SK-N-MC (cell line): Measurements from ENCODE around the gene TMBIM1.
"Not testable (repeated sequence)": the region's sequence is repeated elsewhere in the genome, so short reads cannot be mapped to it uniquely, and the experiment has no call there.

Experiments used
- EZH2 ChIP-seq: fragments of 200-600 bp; sonication (generic); IDR thresholded peaks from one replicate; pipeline ENCODE4 v1.6.1; 2017; ENCODE audit warnings: antibody characterized with exemption
- POLR2AphosphoS5 ChIP-seq: IDR thresholded peaks from 2 replicates; pipeline ENCODE4 v1.6.1; 2012; ENCODE audit warnings: mild to moderate bottlenecking, low read depth, low read length, borderline replicate concordance

DNA sequence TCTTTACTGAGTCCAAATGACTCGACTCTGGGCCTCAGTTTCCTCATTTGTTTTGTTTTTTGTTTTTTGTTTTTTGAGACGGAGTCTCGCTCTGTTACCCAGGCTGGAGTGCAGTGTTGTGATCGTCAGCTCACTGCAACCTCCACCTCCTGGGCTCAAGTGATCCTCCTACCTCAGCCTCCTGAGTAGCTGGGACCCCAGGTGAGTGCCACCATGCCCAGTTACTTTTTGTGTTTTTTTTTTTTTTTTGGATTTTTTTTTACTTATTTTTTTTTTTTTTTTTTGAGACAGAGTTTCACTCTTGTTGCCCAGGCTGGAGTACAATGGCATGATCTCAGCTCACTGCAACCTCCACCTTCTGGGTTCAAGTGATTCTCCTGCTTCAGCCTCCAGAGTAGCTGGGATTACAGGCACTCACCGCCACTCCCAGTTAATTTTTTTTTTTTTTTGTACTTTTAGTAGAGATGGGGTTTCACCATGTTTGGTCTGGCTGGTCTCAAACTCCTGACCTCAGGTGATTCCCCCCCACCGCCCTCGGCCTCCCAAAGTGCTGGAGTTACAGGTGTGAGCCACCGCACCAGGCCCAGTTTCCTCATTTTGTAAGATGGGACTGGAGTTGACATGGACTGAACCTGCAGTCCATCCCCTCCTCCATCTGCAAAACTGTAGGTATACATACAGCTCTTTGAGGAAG, 18.9 kb downstream of the TMBIM1 start:
- TF ChIP-seq EZH2, POLR2AphosphoS5: not testable (repeated sequence)
